Activated T-helper 1 cell treated with anti-CD3 and anti-CD28 coated beads, Interleukin-12 subunit alpha, Interleukin-12 subunit beta, Interleukin-2, Interleukin-4 antibody, amounts not matched to agents 30 ng/mL and 10 ng/mL and 1 ng/mL, durations not matched to agents 14 hours and 24 hours and 36 hours (primary cell): ENCODE results near the gene PDGFA. TPM values are rescaled to one million over a fixed set of nuclear protein-coding genes. Genes with fewer than 3 reads are reported as not detected.

Source experiments
- DNase-seq: peaks from one replicate; pipeline ENCODE4 v3.0.0; 2021; ENCODE audit warnings: low spot score
- H3K27ac Mint-ChIP-seq: one replicate; pipeline ENCODE4 v1.8.0; 2021; ENCODE audit warnings: mild to moderate bottlenecking, mixed read lengths
- H3K27me3 Mint-ChIP-seq: one replicate; pipeline ENCODE4 v1.8.0; 2022; ENCODE audit warnings: mild to moderate bottlenecking, moderate library complexity, mixed read lengths; ENCODE audit not compliant: insufficient read depth
- H3K36me3 Mint-ChIP-seq: one replicate; pipeline ENCODE4 v1.8.0; 2021; ENCODE audit warnings: low read depth, mixed read lengths
- H3K4me1 Mint-ChIP-seq: one replicate; pipeline ENCODE4 v1.8.0; 2021; ENCODE audit warnings: low read depth, mixed read lengths
- H3K4me3 Mint-ChIP-seq: one replicate; pipeline ENCODE4 v1.8.0; 2021; ENCODE audit warnings: mild to moderate bottlenecking, moderate library complexity, mixed read lengths
- H3K9me3 Mint-ChIP-seq: one replicate; pipeline ENCODE4 v1.8.0; 2021; ENCODE audit warnings: mixed read lengths
- intact Hi-C: fragments of 100-400 bp; cut with micrococcal nuclease; formaldehyde crosslinking; loops from one replicate; pipeline ENCODE4 v1.15.1; 2024
- total RNA-seq: library from RNA; stranded (reverse); gene quantifications from 2 replicates; pipeline ENCODE4 v1.2.3, GENCODE V29; 2022

Gene PDGFA
- total RNA-seq, 1 donor from 2014 or later, result 8.5 TPM

DNA sequence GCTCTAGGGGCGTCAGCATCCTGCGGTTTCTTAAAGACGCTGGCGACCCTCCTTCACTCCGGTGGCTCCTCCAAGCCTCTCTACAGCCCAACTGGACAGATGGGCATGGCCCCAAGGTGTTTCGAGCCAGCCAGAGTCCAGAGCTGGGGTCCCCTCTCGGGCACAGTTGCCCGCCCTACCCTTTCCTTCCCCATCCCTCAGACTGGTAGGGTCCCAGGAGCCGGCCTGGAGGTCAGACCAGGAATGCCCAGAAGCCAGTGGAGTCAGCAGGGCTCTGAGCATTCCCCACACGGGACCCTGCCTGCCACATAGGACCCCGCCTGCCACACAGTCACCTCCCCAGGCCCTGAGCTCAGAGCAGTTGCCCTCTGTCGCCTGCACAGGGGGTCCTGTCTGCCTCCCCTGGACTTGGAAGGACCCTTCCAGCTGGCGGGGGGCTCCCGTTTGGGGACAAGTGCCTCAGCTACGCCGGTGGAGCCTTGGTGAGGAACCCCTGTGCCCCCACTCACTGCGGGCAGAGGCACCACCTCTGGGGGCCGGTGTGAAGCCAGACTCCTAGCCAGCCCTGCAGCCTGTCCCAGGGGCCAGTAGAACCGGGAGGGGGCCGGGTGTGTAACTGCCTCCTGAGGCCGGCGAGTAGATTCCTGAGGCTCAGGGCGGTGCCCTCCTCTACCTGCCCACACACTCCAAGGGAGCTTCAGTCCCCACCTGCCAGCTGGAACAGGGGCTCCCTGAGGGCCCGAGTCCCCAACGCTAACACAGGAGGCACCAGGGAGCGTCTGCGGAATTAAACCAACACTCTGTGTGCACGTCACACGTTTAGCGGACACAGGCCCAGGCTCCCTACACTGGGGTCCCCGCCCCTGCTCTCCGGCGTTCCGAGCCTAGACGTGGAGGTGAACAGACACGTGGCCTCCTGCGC lies 19.4 kb upstream of the PDGFA start:
- intact Hi-C loops, result no loop called here
- Mint-ChIP-seq H3K4me3 (no peak overlapping the region), H3K27me3 (no peaks in the 10 kb centered on the region), H3K4me1 (no peaks in the 10 kb centered on the region), H3K27ac (no peak overlapping the region), H3K36me3 (no peaks in the 10 kb centered on the region), H3K9me3 (no peaks in the 10 kb centered on the region)
- DNase-seq, result no peak

DNA sequence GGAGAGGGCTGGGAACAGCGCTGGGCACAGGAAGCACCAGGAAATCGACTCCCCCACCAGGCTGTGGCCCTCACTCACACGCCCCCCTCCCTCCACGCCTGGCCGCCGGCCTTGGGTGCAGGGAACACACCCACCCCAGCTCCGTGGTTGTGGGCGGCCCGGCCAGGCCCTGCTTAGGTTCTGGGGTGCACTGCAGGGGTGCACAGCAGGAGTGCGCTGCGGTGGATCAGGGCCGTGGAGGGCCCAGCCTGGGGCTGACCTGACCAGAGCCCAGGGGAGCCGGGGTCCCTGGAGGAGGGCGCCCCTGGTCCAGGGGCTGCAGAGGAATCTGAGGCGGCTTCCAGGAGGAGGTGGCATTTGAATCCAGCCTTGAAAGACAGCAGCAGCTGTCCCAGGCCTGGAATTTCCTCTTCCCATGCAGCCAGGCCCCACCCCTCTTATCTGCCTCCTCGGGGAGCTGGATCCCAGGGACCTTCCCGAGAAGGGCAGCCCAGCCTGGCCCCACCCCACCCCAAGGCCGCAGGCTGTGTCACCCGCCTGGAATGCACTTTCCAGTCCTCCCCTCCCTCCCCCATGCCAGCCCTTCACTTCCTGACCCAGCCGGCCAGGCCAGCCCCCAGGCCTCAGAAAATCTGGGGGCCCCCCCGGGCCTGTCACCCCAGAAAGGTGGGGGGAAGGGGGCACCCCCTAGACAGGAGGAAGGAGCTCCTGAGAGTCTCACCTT lies 18.4 kb upstream of the PDGFA start:
- H3K27me3 Mint-ChIP-seq, result no peaks in the 10 kb centered on the region
- intact Hi-C loops, result no loop called here
- no peak overlapping the region for H3K4me3 Mint-ChIP-seq
- no peaks in the 10 kb centered on the region for H3K9me3 Mint-ChIP-seq
- no peaks in the 10 kb centered on the region for H3K36me3 Mint-ChIP-seq
- no peaks in the 10 kb centered on the region for H3K4me1 Mint-ChIP-seq
- H3K27ac Mint-ChIP-seq, result no peak overlapping the region
- DNase-seq, result no peak

DNA sequence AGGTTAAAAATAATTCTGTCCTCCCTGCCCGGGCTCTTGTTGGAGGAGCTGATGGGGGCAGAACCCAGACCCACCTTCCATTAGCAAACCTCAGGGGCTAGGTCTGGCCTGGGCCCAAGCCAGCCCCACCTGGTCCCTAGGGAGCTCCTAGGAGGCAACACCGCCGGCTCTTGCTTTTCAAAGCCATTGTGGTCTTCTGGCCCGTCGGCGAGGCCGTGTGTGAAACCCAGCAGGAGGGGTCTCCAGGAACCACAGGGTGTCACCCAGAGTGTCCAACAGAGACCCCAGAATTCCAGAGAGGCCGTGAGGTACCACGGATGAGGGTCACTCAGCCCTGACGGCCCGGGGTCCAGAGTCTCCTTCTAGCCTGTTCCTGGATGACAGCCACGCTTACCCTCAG lies 16.6 kb upstream of the PDGFA start:
- DNase-seq, result no peak
- Mint-ChIP-seq H3K9me3 (no peaks in the 10 kb centered on the region), H3K27me3 (no peaks in the 10 kb centered on the region), H3K4me3 (no peak overlapping the region), H3K4me1 (no peaks in the 10 kb centered on the region), H3K27ac (no peak overlapping the region), H3K36me3 (no peaks in the 10 kb centered on the region)
- intact Hi-C loops, result no loop called here

DNA sequence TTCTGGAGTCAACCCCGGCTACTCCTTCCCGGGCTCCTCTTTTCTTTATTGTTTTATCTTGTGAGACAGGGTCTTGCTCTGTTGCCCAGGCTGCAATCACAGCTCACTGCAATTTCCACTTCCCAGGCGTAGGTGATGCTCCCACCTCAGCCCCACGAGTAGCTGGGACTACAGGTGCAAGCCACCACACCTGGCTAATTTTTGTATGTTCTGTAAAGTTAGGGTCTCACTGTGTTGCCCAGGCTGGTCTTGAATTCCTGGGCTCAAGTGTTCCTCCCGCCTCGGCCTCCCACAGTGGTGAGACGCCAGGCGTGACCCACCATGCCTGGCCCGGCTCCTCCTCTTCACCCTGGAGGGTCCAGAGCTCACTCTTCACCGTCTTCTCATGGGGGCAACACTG lies 15.3 kb upstream of the PDGFA start:
- Mint-ChIP-seq H3K36me3 (no peaks in the 10 kb centered on the region), H3K27me3 (peaks cover 3% of the 10 kb centered on the region), H3K9me3 (no peaks in the 10 kb centered on the region), H3K4me1 (no peaks in the 10 kb centered on the region), H3K4me3 (no peak overlapping the region), H3K27ac (no peak overlapping the region)
- DNase-seq, result no peak
- intact Hi-C loops, result no loop called here

DNA sequence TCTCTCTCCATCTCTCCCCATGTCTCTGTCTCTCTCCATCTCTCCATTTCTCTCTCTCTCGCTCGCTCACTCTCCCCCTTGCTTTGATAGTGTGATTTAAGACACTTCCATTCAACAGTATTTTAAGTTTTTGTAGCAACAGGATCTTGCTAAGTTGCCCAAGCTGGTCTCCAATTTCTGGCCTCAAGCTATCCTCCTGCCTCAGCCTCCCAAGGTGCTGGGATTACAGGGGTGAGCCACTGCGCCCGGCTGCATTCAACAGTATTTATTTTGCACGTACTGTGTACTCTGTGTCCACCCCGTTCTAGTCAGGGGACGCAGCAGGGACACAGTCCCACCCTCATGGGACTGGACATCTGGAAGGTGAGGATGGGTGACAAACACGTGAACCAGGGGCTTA lies 14.4 kb upstream of the PDGFA start:
- Mint-ChIP-seq H3K4me1 (no peaks in the 10 kb centered on the region), H3K36me3 (no peaks in the 10 kb centered on the region), H3K9me3 (no peaks in the 10 kb centered on the region), H3K27ac (no peak overlapping the region), H3K4me3 (no peak overlapping the region), H3K27me3 (peaks cover 3% of the 10 kb centered on the region)
- DNase-seq, result no peak
- intact Hi-C loops, result no loop called here

DNA sequence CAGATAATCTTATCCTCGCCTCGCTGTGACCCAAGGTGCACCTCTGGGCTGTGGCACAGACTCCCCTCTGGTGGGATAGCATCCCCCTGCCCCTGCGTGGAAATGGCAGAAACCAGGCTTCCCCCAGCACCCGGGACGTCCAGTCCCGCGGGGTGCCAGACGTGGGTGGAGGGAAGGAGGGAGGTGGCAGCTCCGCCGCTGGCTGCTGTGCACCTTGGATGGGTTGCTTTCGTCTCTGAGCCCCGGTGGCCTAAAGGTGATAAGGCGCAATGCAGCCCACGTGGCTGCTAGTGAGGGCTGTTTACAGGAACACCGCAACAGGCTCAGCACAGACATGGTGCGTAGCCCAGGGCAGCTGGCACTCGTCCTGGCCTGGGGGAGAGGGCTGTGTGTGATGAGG lies 13.6 kb upstream of the PDGFA start:
- DNase-seq, result no peak
- Mint-ChIP-seq H3K4me3 (no peak overlapping the region), H3K36me3 (no peaks in the 10 kb centered on the region), H3K4me1 (no peaks in the 10 kb centered on the region), H3K9me3 (no peaks in the 10 kb centered on the region), H3K27ac (no peak overlapping the region), H3K27me3 (peaks cover 3% of the 10 kb centered on the region)
- intact Hi-C loops, result no loop called here

DNA sequence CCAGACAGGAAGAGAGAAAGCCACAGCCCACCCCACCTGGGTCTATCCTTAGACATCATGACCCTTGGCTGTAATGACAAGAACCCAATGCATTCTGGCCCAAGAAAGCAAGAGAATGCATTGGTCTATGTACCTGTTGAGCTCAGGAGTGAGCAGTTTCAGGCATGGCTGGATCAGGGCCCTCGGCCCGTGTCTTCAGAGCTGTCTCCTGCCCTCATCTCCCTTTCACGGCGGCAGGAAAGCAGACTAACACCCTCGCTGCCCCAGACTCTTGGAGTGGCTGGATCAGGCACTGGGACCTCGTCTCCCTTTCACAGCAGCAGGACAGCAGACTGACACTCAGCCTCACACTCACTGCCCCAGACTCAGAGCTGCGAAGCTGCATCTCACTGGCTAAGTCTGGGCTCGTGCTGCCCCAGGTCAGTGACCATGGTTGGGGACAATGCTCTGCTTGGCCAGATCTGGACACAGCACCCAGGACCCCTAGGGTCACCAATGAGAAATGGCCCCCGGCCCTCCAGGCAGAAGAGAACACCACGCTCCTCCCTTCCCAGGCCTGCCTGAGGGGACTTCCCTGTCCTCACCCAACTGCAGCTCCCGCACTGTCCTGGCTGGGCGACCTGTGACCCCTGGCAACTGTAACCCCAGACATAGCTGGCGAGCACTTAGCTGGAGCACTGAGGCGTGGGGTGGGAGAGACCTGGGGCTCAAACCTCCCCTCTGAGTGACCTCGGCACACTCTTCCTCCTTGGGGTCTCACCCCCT lies 12.9 kb upstream of the PDGFA start:
- no peaks in the 10 kb centered on the region for H3K9me3 Mint-ChIP-seq
- H3K4me1 Mint-ChIP-seq, result no peaks in the 10 kb centered on the region
- no peak for DNase-seq
- H3K36me3 Mint-ChIP-seq, result no peaks in the 10 kb centered on the region
- H3K4me3 Mint-ChIP-seq, result no peak overlapping the region
- H3K27me3 Mint-ChIP-seq, result peaks cover 3% of the 10 kb centered on the region
- H3K27ac Mint-ChIP-seq, result no peak overlapping the region
- intact Hi-C loops, result no loop called here

DNA sequence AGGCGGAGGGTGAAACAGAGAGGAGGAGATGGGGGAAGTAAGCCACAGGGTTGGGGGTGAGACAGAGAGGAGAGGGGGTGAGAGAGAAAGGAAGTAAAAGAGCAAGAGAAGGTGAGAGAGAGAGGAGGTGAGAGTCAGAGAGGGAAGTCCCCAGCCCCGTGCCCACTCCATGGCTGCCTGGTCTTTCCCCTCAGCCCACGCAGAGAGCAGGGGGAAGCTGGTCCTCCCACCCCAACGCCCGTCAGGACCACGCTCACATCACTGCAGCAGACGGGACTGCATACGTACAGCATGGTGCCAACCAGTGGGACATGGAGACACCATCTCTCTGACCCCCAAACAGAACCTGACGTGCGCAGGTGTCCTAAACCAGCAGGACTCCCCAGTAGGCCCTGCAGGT lies 12.1 kb upstream of the PDGFA start:
- intact Hi-C loops, result no loop called here
- Mint-ChIP-seq H3K9me3 (no peaks in the 10 kb centered on the region), H3K4me3 (no peak overlapping the region), H3K36me3 (no peaks in the 10 kb centered on the region), H3K27ac (no peak overlapping the region), H3K4me1 (no peaks in the 10 kb centered on the region), H3K27me3 (peaks cover 3% of the 10 kb centered on the region)
- no peak for DNase-seq

DNA sequence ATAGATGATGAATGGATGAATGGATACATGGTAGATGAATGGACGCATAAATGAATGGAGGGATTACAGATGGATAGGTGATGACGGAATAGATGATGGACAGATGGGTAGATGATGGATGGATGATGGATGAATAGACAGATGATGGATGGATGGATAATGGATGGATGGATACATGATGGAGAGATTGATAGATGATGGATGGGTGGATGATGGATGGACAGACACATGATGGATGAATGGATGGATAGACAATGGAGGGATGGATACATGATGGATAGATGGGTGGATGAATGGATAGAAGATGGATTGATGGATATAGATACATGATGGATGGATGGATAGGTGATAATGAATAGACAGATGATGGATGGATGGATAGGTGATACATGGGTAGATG lies 8.8 kb upstream of the PDGFA start:
- Mint-ChIP-seq H3K36me3 (no peaks in the 10 kb centered on the region), H3K27me3 (peaks cover 10% of the 10 kb centered on the region), H3K27ac (no peak overlapping the region), H3K4me3 (no peak overlapping the region), H3K9me3 (no peaks in the 10 kb centered on the region), H3K4me1 (no peaks in the 10 kb centered on the region)
- intact Hi-C loops, result loop anchor here (10.0 kb wide), 1 partner anchor 346 kb away; the partner anchor contains the start of gene GET4
- DNase-seq, result no peak

DNA sequence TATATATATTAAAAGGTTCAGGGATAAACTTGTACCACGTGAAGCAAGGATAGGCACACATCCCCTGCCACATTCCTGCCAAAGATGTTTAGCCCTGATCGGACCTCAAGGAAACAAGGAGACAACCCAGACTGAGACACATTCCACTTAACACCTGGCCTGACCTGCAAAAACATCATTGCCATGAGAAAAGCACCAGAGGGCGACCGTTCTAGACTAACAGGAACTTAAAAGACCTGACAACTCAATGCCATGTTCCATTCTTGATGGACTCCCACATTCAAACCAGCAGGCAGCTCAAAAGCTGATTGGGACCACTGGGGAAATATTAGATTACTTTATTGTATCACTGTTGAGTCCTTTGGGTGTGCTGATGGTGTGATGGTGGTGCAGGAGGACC lies 8.1 kb upstream of the PDGFA start:
- no peaks in the 10 kb centered on the region for H3K36me3 Mint-ChIP-seq
- no peak overlapping the region for H3K27ac Mint-ChIP-seq
- no peak for DNase-seq
- no peak overlapping the region for H3K4me3 Mint-ChIP-seq
- H3K27me3 Mint-ChIP-seq, result peaks cover 15% of the 10 kb centered on the region
- no peaks in the 10 kb centered on the region for H3K4me1 Mint-ChIP-seq
- H3K9me3 Mint-ChIP-seq, result no peaks in the 10 kb centered on the region
- intact Hi-C loops, result loop anchor here (10.0 kb wide), 1 partner anchor 347 kb away; the partner anchor contains the start of gene GET4

DNA sequence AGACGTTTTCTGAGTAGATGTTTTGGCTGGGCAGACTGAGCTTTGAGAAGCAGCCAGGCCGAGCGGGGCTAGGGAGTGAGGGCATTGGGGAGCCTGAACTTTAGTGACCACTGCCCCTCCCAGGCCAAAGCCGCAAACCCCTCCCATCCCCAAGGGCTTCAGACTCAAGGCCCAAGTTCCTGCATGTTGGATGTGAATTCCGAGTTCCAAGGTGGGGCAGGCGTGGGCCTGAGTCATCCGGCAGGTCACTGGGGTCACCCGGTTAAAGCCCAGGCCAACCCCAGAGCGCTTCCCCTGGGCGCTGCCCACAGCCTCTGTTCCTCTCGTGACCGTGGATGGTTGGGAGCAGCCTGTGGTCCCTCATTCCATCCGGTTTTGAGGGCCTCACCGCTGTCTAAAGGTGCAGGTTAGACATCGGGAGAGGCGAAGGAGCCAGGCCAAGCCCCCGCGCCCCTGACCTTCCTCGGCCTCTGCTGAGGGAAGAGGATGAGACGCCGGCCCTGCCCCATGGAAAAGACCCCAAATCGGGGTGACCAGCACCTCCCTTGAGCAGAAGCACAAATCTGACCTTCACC lies 6.9 kb upstream of the PDGFA start:
- Mint-ChIP-seq H3K27ac (no peak overlapping the region), H3K9me3 (no peaks in the 10 kb centered on the region), H3K4me3 (no peak overlapping the region), H3K36me3 (no peaks in the 10 kb centered on the region), H3K4me1 (no peaks in the 10 kb centered on the region), H3K27me3 (peaks cover 16% of the 10 kb centered on the region)
- DNase-seq, result no peak
- intact Hi-C loops, result loop anchor here (10.0 kb wide), 1 partner anchor 348 kb away; the partner anchor contains the start of gene GET4

DNA sequence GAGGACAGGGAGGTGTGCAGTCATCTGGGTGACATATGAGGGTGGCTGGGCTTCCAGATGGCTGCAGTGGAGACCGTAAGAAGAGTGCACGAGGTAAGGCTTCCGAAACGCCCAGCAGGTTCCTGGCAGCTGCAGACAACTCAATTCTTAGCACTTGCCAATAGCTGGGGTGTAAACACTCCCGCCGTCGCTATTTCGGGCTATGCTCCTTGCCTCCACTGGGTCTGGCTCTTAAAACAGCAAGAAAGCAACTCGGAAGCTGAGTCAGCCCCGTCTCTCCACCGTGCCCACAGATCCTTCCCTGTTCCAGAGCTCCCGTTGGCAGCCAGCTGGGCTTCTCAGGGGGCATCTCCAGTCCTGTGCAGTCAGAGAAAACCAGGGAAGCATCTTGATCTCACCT lies 6.1 kb upstream of the PDGFA start:
- DNase-seq, result no peak
- H3K4me1 Mint-ChIP-seq, result no peaks in the 10 kb centered on the region
- no peaks in the 10 kb centered on the region for H3K9me3 Mint-ChIP-seq
- peaks cover 18% of the 10 kb centered on the region for H3K27me3 Mint-ChIP-seq
- no peak overlapping the region for H3K4me3 Mint-ChIP-seq
- intact Hi-C loops, result loop anchor here (10.0 kb wide), 1 partner anchor 349 kb away; the partner anchor contains the start of gene GET4
- no peak overlapping the region for H3K27ac Mint-ChIP-seq
- no peaks in the 10 kb centered on the region for H3K36me3 Mint-ChIP-seq
